Heart left ventricle (tissue), 13 donors: ENCODE measurements around the gene QSOX1.

Experiments
- CTCF ChIP-seq, 12 donors: fragments of 200-600 bp; sonication (generic) in 4 of 12; IDR thresholded peaks; one replicate each; pipeline versions ENCODE4 v1.5.0 to v1.8.0; 2018 to 2022; ENCODE audit warnings: antibody characterized with exemption in 12 of 12, mild to moderate bottlenecking in 5 of 12
- POLR2A ChIP-seq, 2 donors: fragments of 450-650 bp; IDR thresholded peaks; one replicate each; pipeline ENCODE4 v1.6.1; 2017; ENCODE audit warnings: antibody characterized with exemption in 2 of 2, mild to moderate bottlenecking in 2 of 2, moderate library complexity in 2 of 2
- donor health status: ischemic (EF 13 %, LVEDD 7.1; RV severe dilation, severe dysfunction).
- donor health status: DM: no; HTN: yes; CAD: no.
- donor health status: DM: no; HTN: no; CAD: no.
- donor health status: ischemic (EF 25% LVEDD 6.9; RV normal size, moderate dysfunction).
- donor health status: ischemic (EF 25% LVEDD 5.7; RV mildly dilated, moderate dysfunction).
- donor health status: ischemic (EF 35%, LVEDD 5.7; RV mildly dilated, moderate dysfunction).
- donor health status: nonischemic (EF 11% LVEDD 7.7; RV severe dilation, severe dysfunction).
- donor health status: DM: yes; HTN: yes; CAD: no.
- donor health status: PGD.
- donor health status: ischemic (EF 29% LVEDD 5.4; RV normal size, mild dysfunction).
- donor health status: nonischemic (EF 23%, LVEDD 6.1; RV moderate dilation, normal function).

DNA sequence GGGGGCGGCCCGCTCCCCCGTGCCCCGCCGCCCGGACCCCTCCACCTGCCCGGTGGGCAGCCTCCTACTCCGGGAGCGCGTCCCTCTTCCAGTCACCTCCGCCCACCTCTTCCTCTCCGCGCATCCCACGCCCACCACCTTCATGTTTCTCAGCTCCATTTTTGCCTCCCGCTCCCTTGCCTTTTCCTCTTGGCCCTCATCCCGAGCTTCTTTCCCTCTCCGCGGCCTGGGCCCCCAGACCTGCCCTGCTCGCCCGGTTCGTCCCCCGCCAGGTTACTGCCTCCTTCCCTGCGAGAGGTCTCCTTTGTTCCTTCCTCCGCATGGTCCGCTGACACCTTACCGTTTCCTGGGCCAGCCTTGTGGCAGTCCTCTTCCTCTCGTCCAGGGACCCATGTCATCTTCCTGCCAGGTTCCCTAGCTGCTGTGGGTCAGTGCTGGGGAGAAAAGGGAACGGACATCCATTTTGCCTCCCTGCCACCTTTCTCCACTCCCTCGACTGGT, 563 bp downstream of the QSOX1 start:
- TF ChIP-seq CTCF (IDR thresholded peaks at IDR 0.05), result no peak
- TF ChIP-seq POLR2A (IDR thresholded peaks at IDR 0.05), result no peak
